ENCODE results near the gene TMEFF2.

TMEFF2 gene, protein sequence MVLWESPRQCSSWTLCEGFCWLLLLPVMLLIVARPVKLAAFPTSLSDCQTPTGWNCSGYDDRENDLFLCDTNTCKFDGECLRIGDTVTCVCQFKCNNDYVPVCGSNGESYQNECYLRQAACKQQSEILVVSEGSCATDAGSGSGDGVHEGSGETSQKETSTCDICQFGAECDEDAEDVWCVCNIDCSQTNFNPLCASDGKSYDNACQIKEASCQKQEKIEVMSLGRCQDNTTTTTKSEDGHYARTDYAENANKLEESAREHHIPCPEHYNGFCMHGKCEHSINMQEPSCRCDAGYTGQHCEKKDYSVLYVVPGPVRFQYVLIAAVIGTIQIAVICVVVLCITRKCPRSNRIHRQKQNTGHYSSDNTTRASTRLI

DNA sequence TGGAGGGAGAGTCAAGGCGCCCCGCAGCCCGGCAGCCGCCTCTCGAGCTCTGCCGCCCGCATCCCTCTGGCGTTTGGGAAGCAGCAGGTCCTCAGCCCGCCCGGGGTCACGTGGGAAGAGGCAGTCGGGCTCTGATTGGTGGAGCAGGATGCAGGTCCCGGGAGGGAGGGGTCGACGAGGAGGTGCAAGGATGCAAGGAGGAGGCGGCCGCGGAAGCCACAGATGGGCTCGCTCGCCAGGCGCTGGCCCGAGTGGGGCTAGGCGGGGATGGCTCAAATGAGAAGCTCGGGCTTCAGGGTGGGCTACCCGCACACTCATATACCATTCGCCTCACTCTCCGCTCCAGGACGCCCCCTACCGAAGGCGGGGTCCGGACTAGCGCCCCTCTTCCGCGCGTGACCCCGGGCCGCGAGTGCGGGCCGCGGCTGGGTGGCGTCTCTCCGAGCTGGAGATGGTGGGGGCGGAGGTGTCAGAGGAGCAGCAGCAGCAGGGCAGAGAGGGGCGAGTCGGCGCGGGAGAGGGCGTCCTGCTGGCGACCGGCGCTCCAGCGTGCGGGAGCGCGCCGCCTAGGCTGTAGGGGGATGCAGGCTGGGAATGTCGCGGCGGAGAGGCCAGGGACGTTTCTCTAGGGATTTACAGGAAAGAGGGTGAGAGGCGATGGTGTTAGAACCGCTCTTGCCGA is at the start of gene TMEFF2:
TSS of gene TMEFF2 (minus strand) at position 68 of the 682 bp plus-strand sequence. CDS start 409 bp downstream, outside the sequence.
- DNase-seq: peak; percentile 86 to 98

DNA sequence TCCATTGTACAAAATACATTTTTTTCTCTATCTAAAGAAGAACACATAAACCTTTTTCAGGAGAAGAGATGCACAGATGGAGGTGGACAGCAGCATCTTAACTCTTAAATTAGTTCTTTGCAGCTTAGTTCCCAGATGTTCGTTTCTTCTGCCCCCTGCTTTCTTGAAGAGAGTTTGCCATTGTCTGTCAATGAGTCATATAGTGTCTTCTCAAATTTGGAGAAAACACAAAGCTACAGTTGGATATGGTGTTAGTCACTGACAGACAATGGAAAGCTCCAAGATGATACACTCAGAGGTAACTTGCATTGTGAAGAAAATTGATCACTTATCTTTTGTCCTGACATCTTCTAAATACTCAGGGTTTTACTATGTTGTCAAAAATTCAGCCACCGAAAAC is 48.8 kb upstream of the TMEFF2 start:
- no peak for DNase-seq

DNA sequence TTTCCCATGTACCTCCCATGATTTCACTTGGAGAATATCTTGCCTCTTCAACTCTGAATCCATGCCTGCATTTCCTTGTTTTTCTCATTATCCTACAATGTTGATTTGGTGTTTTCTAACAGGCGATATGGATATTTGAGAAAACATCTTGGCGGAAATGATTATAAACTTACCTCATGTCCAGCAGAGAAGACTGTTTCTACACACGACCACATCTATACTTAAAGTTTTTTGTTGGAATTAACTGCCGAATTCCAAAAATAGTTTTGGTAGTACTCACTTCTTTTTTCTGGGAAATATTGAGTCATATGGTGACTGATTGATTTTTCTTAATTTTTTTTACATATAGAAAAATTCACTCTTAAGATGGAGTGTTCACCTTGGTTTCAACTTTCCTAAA is 41.4 kb upstream of the TMEFF2 start:
- no peak for DNase-seq

DNA sequence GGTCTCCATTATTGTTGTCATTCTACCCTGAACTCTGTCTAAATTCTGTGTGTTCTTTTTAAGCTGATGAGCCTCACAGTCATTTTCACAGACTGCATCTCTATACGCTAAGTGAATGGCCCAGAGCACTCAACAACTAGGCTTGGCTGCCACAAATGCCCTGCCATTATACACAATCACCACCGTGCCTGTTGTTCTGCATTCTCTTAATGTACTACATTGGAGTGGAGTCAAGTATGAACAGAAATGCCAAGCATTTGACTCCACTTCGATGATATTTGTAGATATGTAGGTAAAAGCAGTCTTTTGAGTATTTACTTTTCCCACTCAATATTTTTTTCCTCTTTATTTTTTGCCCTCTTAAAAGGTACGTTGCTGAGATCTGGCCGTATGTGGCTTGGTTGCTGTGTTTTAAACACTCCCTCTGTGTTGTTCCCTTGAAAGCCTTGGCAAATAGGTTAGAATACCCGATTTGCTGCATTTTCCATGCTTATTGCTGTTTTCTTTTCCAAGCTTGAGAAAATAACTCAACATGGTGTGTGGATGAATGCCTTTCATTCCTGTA is 36.2 kb upstream of the TMEFF2 start:
- DNase-seq: no peak

DNA sequence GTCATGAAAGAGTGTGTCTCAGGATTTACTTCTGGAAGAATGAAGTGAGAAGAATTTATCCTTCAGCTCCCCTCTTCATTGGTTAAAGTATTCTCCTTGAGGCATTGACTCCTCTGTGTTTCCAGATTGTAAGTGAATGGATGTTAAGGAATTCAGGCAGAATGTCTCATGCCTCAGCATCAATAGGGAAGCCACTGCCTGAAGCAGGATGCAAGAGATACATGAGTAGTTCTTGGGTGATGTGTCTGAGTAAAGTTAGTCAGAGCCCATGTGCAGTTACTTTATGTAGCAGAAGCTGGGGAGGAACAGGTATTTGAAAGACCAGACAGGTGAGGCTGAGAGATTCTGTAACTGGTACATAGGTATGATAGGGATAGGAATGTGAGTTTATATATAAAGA is 34.0 kb upstream of the TMEFF2 start:
- no peak for DNase-seq

DNA sequence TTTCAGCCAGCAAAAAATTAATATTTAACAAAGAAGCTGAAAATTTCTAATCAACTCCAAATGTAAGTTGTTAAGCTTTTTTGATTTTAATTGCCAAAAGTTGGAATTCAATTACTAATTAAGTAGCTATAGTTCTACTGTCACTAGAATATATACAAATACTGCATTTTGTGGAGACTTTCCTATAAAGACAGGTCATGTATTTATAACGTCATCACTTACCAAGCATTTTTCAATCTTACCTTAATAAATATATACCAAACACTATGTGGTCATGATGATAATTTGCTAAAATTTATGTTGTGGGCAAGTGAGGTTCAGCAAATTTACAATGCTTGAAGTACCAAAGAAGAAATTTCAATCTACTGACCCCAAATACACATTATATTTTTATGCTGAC is 24.2 kb upstream of the TMEFF2 start:
- DNase-seq: no peak

DNA sequence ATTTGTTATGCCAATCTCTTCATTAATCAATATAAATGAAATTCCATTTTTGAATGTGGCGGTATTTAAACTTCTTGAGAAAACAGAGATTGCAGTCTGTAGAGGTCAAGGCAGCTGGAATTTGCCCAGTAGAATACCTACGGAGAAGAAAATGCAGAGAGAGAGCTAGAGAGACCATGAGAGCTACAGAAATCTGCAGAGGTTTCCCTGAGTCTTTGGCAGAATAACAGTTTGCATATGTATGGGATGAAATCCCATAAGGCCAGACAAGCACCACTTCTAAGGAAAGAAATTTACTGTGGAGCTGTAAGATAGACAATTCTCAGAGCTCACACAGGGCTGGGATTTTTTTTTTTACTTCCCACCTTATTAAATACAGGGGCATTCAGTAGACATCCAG is 23.6 kb upstream of the TMEFF2 start:
- no peak for DNase-seq

DNA sequence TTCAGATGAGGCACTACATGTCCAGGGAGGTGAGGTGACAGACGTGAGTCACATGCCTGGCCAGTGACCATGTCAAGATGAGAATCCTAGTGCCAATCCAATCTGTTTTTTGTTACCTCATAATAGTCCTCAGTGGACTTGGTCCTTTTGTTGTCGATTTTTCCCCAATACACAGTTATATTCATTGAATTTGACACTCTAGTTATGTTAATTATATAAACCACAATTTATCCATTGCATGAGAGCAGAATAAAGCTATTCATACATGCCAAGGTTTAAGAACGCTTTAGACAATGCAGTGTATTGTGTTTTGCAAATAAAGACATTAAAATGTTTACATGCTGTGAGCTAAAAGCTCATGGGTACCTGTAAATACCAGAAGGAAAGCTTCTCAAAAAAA is 21.6 kb upstream of the TMEFF2 start:
- no peak for DNase-seq

DNA sequence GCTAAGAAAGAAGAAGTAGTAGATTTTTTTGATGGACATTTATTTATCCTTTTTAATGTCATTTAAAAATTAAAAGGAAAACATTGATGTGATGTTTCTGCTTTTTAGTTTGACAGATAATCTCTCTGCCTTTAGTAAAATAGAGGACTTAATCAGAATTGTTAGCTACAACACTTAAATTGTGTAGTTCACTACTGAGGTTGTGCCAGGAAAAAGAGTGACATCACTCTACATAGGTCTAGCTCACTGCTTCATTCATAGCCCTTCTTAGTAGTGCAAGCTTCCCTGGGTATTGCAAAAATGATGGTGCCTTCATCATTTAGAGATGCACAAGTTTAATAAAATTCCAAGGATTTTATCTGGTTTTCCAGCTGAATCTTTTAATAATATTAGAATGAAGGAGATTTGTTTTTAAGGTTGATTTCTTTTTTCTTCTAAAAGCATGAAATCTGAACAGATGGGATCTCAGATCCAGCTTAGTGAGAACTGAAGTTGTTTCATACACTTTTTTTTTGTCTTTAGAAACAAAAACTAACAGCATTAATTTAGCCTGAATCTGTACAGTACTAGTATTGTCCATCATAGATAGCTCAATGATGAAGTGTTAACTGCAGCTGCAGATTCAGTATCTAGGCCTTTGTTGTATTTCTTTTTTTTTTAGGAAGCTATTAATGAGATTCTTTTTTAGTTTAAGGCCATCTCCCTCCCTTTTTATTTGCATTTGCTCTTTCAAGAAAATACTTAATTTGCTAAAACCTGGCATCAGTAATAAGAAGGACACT is 20.6 kb upstream of the TMEFF2 start:
- no peak for DNase-seq

DNA sequence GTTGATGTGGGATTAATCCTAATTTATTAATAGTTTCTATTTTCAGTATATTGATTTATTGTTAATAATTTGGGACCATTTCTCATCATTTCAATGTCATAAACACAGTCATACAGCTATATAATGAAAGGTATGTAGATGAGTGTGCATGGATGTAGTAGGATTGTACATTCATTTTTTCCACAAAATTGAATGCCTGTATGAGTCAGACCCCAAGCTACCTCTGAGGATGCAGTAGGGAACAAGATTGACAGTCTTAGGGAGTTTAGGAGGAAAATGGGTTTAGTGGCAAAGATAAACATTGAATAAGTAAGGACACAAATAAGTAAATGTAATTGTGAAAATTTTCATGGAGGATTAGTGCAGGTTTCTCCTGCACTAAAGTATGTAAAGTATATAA is 14.1 kb upstream of the TMEFF2 start:
- DNase-seq: no peak

DNA sequence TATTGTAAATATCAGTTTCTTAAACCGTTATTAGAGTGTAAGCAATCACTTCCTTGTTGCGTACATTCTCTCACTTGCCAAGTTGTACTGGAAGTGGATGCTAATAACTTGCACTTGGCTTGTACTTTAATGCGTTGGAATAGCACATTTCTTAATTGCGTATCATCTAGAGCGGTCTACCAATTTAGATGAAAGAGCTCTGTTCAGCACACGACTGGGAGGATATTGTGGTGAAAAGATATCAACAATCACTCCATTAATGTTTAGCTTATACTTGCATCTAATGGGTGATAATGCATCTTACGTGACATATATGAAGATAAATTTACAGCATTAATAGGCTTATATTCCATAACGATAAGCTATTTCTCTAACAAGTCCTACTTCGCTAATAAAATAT is 11.7 kb upstream of the TMEFF2 start:
- no peak for DNase-seq

DNA sequence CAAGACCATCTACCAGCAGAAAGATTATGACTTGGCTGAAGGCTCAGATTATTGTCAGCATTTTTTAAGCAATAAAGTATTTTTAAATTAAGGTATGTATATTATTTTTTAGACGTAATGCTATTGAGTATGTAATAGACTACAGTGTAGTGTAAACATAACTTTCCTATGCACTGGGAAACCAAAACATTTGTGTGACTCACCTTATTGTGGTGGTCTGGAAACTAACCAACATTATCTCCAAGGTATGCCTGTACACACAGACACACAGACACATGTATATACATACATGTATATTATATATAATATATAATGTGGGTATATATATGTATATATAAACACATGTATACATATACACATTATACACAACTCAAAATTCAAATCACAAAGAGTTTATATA is 9.1 kb upstream of the TMEFF2 start:
- no peak for DNase-seq

DNA sequence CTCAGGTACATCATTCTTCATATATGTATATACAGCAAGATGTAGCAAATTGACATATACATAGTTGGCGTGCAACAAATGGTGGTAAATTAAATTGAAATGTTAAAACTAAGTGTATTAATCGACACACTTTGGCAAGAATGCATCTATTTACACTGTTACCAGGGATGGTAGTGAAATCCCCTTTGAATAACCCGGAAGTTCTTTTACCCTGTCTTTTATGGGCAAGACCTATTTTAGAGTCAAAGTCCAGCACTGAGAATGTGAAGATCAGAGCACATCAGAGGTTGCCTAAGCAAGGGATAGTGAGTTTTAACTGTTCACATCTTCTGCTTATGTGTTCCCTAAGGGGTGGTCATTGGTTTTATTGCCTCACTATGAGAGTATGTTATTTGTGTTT is 7.6 kb upstream of the TMEFF2 start:
- no peak for DNase-seq

DNA sequence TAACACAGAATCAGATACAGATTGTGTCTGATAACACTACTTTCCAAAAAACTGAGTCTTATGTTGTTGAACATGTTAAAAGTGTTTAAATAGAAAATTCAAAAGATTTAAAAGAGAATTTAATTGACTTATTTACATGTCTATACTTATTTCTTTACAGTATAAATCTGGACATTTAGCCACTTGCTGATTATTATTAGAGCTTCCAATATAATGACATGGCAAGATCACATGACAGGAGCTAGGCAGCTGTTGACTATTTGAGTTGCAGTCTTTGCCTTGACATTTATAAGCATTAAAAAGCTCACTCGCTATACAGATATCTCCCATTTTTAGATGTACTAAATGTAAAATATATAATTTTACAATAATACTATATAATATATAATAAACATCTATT is 6.4 kb upstream of the TMEFF2 start:
- DNase-seq: no peak

DNA sequence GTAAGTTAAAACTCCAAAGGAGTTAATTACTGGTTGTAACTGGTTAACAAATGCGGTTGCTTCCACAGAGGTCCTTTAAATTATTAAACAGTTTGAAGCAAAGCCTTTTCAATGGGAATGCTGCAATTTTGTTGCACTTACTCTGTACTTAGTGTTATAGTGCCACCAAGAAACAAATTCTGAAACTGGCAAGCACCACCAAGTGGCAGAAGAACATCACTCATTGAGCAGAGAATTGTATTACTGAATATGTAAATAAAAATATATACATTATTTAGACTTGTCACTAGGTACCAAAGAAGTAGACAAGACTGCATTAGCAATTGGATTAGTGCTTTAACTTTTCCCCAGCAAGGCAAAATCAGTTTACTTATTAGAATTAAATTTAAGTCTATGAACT is 2.6 kb upstream of the TMEFF2 start:
- no peak for DNase-seq

DNA sequence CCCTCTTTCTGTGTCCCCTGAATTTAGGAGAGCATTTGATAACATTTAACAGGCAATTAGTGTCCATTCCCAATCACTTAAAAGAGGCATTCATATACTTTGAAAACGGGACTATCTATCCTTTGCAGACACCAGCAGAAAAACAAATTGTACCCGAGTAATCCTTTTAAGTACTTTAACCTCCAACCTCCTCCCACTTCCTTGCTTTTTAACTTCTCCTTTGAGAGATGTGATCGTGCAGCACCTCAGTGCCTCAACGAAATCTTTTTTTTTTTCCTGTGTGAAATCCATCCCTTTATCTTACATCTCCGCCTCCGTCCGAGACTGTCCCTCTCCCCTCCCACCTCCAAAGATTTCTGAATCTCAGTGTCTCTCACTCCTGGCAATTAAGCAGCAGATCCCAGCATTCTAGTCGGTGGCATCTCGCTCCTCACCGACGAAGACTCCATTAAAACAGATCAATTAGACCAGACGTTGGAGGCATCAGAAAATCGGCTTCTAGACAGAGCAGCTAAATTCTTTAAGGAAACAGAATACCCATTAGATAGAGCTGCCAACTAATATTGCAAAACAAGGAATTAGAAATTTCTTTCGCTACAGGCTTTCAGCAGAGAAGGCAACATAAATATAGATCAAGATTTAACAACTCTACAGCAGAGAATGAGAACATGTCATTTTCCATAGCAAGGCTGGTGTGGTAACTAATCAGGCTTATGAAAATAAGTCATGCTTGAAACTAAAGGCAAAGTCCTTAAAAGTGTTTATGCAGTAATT is 1.9 kb upstream of the TMEFF2 start:
- peak; percentile 1 to 52 for DNase-seq

DNA sequence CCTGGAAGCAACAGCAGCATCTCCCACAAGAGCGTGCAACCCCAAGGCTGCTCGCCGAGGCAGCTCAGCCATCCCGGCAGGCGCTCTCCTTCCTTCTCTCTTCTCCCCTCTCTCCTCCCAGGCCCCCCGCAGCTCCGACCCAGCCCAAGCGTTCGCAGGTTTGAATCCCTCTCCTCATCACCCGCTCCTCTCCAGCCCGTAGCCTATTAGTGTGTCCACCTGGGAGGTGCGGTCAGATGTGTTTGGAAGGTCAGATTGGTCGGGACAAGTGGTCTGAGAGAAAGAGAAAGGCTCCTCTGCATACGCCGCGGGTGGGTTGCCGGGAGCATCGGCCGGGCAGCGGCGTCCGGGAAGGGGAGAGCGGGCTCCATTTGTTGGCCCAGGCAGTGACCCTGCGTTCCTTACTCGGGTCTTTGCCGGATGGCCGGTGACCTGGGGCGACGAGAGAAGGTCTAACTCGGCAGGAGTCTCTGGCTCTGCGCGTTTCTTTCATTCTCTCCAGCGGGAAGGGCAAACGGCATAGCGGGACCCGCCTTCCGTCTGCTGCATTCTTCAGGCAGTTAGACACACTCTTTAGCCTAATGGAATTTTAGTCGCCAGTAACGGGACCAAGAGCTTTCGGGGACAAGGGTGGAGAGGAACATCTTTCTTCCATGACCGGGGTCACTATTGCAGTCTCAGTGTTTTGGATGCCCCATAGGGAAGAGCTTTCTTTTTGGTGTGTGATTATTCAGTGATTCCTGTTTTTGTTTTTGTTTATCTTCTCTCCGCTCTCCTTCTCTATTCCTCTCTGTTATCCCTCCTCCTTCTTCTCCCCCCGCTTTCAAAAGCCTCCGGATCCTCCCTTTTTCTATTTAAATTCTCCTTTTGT is 1.1 kb upstream of the TMEFF2 start:
- peak in 1 of 2 experiments; percentile 29 for DNase-seq

DNA sequence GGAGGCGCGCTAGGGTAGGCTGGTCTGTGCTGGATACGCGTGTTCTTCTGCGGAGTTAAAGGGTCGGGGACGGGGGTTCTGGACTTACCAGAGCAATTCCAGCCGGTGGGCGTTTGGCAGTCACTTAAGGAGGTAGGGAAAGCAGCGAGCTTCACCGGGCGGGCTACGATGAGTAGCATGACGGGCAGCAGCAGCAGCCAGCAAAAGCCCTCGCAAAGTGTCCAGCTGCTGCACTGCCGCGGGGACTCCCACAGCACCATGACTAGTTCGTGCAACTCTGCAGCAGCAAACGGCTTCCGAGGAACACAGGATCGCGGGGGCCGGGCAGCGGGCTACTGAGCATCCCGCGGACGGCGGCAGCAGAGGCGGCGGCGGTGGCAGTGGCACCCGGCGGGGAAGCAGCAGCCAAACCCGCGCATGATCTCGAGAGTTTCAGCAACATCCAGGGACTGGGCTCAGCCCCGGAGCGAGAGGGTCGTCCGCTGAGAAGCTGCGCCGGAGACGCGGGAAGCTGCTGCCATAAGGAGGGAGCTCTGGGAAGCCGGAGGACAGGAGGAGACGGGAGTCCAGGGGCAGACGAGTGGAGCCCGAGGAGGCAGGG is 368 bp downstream of the TMEFF2 start:
- no peak for DNase-seq

DNA sequence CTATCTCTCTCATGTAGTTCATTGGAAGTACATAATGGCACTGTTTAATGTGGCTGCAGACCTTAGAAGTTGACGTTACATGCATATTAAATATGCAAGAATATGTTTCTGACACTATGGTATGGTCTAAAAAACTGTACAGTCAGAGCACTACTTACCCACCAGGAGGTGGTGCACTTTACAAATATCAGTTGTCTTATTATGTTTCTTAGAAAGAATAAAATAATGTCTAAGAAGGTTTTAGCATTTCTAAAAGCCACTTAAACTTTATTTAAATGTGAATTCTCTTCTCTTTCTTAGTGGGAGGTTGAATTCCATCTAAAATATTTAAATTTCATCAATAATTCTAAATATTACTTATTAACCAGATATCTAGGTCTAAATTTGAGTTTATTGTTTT is 4.3 kb downstream of the TMEFF2 start:
- DNase-seq: no peak

DNA sequence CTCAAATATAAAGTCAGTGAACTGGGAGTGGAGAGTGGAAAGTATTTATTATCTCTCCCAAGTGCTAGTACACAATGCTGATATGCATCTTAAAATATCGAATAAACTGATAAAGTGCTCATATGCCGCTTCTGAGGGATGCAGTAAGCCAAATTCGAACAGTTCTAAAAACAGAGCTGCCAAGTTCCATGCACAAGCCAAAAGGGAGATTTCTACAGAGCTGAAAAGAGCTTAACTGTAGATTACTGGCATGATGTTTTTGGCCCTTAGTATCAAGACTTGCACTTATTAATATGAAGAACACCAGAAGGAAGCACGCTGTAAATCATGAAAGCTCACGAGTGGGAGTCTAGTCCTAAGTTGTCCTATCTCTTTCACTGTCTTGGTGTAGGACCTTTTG is 7.9 kb downstream of the TMEFF2 start:
- no peak for DNase-seq

DNA sequence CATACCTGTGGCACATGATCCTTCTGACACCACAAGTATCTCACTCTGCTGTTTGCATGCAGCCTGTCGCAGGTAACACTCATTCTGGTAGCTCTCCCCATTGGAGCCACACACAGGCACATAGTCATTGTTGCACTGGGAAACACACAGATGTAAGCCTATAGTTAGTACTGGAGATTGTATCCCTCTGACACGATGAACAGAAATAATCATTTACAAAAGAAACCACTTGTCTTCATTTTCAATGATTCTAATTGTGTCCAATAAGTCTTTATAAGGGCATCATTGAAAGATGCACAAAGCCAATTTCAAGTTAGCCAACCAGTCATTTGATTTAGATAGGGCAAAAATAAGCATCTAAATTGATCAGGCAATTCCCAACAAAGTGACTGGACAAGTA is 10.4 kb downstream of the TMEFF2 start:
- DNase-seq: no peak

All from cerebellar nuclear complex (tissue), 1 donor.